ENCODE results near the gene MVP. TPM values are rescaled to one million over a fixed set of nuclear protein-coding genes. Genes with fewer than 3 reads are reported as not detected.
A peak's percentile ranks its signal among the peaks of the same experiment; 100 is the strongest.

The MVP gene
- total RNA-seq, 1 donor from 2014 or later: 2.4 TPM

DNA sequence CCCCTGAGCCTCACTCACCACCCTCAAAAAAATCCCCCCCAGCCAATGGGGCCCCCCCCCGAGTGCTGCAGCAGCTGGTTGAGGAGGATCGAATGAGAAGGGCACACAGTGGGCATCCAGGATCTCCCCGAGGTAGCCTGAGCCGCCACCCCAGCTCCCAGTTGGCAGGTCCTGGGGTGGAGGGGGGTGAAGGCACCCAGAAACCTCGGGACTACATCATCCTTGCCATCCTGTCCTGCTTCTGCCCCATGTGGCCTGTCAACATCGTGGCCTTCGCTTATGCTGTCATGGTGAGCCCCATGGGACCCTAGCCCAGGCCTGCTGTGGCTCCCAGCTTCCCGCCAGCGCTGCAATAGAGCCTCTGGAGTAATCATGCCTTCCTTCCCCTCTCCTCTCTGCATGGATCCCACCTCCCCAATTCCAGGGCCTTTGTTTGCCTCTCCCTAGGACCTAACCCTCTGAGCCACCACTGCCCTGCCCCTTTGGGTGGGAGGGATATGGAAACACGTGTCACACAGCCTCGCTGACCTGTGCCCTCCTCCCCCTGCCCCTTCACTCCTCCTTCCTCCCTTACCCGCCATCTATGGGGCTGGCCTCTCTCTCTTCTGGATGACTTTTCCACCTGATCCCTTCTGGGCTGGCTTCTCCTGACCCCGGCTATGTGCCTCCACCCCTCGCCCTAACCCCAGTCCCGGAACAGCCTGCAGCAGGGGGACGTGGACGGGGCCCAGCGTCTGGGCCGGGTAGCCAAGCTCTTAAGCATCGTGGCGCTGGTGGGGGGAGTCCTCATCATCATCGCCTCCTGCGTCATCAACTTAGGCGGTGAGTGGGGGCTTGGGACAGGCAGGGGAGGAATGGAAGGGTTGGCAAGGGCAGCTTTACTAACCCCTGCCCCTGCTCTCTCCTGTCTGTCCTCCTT lies 6.4 kb upstream of the MVP start:
- H3K4me2 ChIP-seq: peak overlapping the region; percentile 88
- no peaks in the 10 kb centered on the region for H3K36me3 ChIP-seq
- Mint-ChIP-seq H3K27ac (peak overlapping the region; percentile 34), H3K4me3 (peak overlapping the region; percentile 98), H3K9me3 (no peaks in the 10 kb centered on the region), H3K4me1 (peaks cover 66% of the 10 kb centered on the region), H3K27me3 (ENCODE audit: insufficient read depth, low read depth) (peaks cover 15% of the 10 kb centered on the region), H3K36me3 (peaks cover 12% of the 10 kb centered on the region)
- no peaks in the 10 kb centered on the region for H3K27me3 ChIP-seq
- DNase-seq (ENCODE audit: low spot score): peak; percentile 52
- H3K4me1 ChIP-seq: peaks cover 50% of the 10 kb centered on the region
- peak overlapping the region; percentile 49 for H3K27ac ChIP-seq
- H3K9ac ChIP-seq: no peak overlapping the region
- H2AFZ ChIP-seq (replicated peaks): no peak overlapping the region
- peak overlapping the region; percentile 83 for H3K4me3 ChIP-seq
- H3K9me3 ChIP-seq (ENCODE audit: low read depth): no peaks in the 10 kb centered on the region
- H3F3A ChIP-seq (ENCODE audit: low read depth): peaks cover 78% of the 10 kb centered on the region
- no peak for TF ChIP-seq EZH2phosphoT487 (IDR thresholded peaks at IDR 0.05)
- TF ChIP-seq, protein P1, sequence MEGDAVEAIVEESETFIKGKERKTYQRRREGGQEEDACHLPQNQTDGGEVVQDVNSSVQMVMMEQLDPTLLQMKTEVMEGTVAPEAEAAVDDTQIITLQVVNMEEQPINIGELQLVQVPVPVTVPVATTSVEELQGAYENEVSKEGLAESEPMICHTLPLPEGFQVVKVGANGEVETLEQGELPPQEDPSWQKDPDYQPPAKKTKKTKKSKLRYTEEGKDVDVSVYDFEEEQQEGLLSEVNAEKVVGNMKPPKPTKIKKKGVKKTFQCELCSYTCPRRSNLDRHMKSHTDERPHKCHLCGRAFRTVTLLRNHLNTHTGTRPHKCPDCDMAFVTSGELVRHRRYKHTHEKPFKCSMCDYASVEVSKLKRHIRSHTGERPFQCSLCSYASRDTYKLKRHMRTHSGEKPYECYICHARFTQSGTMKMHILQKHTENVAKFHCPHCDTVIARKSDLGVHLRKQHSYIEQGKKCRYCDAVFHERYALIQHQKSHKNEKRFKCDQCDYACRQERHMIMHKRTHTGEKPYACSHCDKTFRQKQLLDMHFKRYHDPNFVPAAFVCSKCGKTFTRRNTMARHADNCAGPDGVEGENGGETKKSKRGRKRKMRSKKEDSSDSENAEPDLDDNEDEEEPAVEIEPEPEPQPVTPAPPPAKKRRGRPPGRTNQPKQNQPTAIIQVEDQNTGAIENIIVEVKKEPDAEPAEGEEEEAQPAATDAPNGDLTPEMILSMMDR (IDR thresholded peaks at IDR 0.05): no peak
- TF ChIP-seq EZH2 (IDR thresholded peaks at IDR 0.05): no peak
- peaks cover 47% of the 10 kb centered on the region for H4K20me1 ChIP-seq (ENCODE audit: low read depth)
- H3K79me2 ChIP-seq (ENCODE audit: low read depth): peaks cover 78% of the 10 kb centered on the region

DNA sequence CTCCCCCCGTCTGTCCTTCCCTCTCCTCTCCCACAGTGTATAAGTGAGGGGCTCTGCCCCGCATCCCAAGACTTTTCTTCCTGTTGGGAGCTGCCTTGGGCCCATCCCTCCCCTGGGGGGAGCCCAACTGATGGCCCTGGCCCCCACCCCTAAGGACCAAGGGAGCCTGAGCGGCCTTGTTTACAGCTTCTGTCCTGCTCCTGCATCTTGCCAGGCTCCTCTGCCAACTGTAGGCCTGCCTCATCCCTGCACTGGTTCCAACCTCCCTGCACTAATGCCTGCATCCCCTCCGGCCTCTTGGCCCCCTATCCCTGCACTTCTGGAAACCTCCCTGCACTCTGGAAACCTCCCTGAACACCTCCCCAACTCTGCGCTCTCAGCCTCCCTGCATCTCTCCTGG lies 5.7 kb upstream of the MVP start:
- peaks cover 15% of the 10 kb centered on the region for H3K36me3 Mint-ChIP-seq
- no peaks in the 10 kb centered on the region for H3K9me3 Mint-ChIP-seq
- Histone ChIP-seq H3K4me2 (peak overlapping the region; percentile 88), H3K4me1 (peaks cover 43% of the 10 kb centered on the region), H3K79me2 (ENCODE audit: low read depth) (peaks cover 76% of the 10 kb centered on the region), H2AFZ (replicated peaks) (no peak overlapping the region), H3F3A (ENCODE audit: low read depth) (peaks cover 72% of the 10 kb centered on the region), H3K9me3 (ENCODE audit: low read depth) (no peaks in the 10 kb centered on the region), H4K20me1 (ENCODE audit: low read depth) (peaks cover 45% of the 10 kb centered on the region), H3K27me3 (no peaks in the 10 kb centered on the region), H3K27ac (peak overlapping the region; percentile 49), H3K36me3 (no peaks in the 10 kb centered on the region), H3K9ac (no peak overlapping the region), H3K4me3 (peak overlapping the region; percentile 83)
- TF ChIP-seq, protein P1 (IDR thresholded peaks at IDR 0.05): no peak
- no peak for TF ChIP-seq EZH2 (IDR thresholded peaks at IDR 0.05)
- TF ChIP-seq EZH2phosphoT487 (IDR thresholded peaks at IDR 0.05): no peak
- H3K27ac Mint-ChIP-seq: peak overlapping the region; percentile 36
- H3K4me3 Mint-ChIP-seq: peak overlapping the region; percentile 98
- H3K4me1 Mint-ChIP-seq: peaks cover 69% of the 10 kb centered on the region
- peak; percentile 46 for DNase-seq (ENCODE audit: low spot score)
- H3K27me3 Mint-ChIP-seq (ENCODE audit: insufficient read depth, low read depth): peaks cover 14% of the 10 kb centered on the region

DNA sequence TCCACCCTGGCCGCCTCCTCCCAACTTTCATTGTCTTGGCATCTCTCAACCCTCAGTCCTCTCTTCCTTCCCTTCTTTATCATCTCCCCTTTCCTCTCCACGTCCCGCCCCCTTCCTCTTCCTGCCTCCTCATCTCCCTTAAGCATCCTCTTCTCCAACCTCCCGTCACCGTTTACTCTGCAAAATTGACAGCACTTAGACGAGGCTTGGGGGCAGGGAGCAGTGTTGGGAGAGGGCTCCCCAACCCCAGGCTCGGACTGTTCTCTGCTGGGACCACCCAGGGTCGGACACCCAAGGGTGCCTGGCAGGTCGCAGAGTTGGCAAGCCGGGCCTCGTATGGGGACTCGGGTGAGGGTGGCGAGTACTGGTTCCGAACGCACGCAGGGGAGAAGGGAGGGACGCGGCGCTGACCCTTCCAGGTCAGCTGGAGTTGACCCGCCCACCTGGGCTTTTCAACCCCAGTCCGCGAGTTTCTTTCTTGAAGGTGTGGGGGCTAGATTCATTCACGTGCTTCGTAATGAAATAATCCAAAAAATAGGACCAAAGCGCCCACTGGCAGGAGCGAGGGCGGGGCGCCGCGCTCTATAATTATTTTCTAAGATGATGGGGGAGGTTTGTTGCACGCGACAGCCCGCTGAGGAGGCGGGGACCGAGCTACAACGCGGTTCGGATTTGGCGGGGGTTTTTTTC lies 5.1 kb upstream of the MVP start:
- H3K27me3 Mint-ChIP-seq (ENCODE audit: insufficient read depth, low read depth): peaks cover 14% of the 10 kb centered on the region
- TF ChIP-seq EZH2phosphoT487 (IDR thresholded peaks at IDR 0.05): no peak
- TF ChIP-seq EZH2 (IDR thresholded peaks at IDR 0.05): no peak
- TF ChIP-seq, protein P1 (IDR thresholded peaks at IDR 0.05): no peak
- peak overlapping the region; percentile 98 for H3K4me3 Mint-ChIP-seq
- Histone ChIP-seq H3K4me3 (peak overlapping the region; percentile 83), H3K36me3 (no peaks in the 10 kb centered on the region), H2AFZ (replicated peaks) (no peak overlapping the region), H4K20me1 (ENCODE audit: low read depth) (peaks cover 45% of the 10 kb centered on the region), H3K4me1 (peaks cover 37% of the 10 kb centered on the region), H3K79me2 (ENCODE audit: low read depth) (peaks cover 70% of the 10 kb centered on the region), H3K27ac (peak overlapping the region; percentile 49), H3K27me3 (no peaks in the 10 kb centered on the region), H3K4me2 (peak overlapping the region; percentile 88), H3K9ac (no peak overlapping the region), H3F3A (ENCODE audit: low read depth) (peaks cover 66% of the 10 kb centered on the region), H3K9me3 (ENCODE audit: low read depth) (no peaks in the 10 kb centered on the region)
- H3K36me3 Mint-ChIP-seq: peaks cover 14% of the 10 kb centered on the region
- H3K4me1 Mint-ChIP-seq: peaks cover 68% of the 10 kb centered on the region
- DNase-seq (ENCODE audit: low spot score): peak; percentile 55
- no peak overlapping the region for H3K27ac Mint-ChIP-seq
- H3K9me3 Mint-ChIP-seq: no peaks in the 10 kb centered on the region
